ENCODE measurements around the gene HIP1. TPM values are rescaled to one million over a fixed set of nuclear protein-coding genes. Genes with fewer than 3 reads are reported as not detected.
"Not testable (repeated sequence)": the region's sequence is repeated elsewhere in the genome, so short reads cannot be mapped to it uniquely, and the experiment has no call there.

HIP1 gene
- total and polyA plus RNA-seq, 7 experiments from 2014 or later, result 0.78 to 14.6 (median 1.7) TPM; not detected in 1

DNA sequence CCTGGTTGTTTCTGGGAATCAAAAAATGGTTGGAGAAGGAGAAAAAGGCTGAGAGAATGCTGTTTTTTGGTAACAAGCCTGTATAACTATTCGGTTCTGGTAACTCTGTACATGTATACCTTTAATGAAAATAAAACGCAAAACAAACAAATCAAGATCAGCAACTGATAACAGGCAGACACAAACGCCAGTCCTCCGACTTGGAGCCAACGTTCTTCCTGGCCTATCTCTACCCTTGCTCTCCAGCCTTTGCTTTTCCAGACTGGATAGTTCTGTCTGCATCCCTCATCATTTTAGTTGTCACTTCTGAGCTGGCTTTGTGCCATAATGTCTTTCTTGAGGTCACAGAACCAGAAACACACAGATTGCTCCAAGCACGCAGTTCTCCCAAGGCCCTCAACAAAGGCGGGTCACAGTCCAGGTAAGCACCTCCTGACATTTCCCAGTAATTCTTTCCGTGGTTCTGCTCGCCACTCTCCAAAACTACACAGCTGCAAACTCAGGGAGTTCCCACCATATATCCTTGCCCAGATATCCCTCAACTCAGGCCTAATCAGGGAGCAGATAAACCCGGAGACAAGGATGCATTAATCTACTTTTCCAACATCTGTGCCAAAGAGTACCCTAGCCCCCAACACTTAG lies 20.2 kb downstream of the HIP1 start:
- H3K9me3 ChIP-seq (ENCODE audit: control insufficient read depth in 2 of 3, low read length in 3 of 3), result no peaks in the 10 kb centered on the region

DNA sequence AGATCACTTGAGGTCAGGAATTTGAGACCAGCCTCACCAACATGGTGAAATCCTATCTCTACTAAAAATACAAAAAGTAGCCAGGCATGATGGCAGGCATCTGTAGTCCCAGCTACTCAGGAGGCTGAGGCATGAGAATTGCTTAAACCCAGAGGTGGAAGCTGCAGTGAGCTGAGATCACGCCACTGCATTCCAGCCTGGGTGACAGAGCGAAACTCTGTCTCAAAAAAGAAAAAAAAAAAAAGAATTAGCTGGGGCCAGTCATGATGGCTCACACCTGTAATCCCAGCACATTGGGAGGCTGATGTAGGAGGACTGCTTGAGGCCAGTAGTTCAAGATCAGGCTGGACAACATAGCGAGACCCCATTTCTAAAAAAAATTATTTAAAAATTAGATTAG lies 21.0 kb downstream of the HIP1 start:
- H3K27me3 Mint-ChIP-seq; POLR2A ChIA-PET; H3K9me3 Mint-ChIP-seq; H3K27me3 ChIP-seq (ENCODE audit: control insufficient read depth in 2 of 2, insufficient read depth in 2 of 2, low read length in 2 of 2); H3K4me1 Mint-ChIP-seq; H3K4me1 ChIP-seq (ENCODE audit: control insufficient read depth in 2 of 2, insufficient read depth in 2 of 2, low read length in 2 of 2); H3K27ac ChIP-seq (ENCODE audit: low read depth, low read length); H3K9me3 ChIP-seq (ENCODE audit: control insufficient read depth in 2 of 3, low read length in 3 of 3); H3K36me3 Mint-ChIP-seq; CTCF ChIA-PET; ATAC-seq; H3K4me3 ChIP-seq (ENCODE audit: low read length); intact Hi-C loops (cut with micrococcal nuclease); DNase-seq; H3K4me3 Mint-ChIP-seq; H3K27ac Mint-ChIP-seq; H3K36me3 ChIP-seq (ENCODE audit: control insufficient read depth in 2 of 3, insufficient read depth in 3 of 3, low read length in 3 of 3): not testable (repeated sequence)

More for the DNA sequence above, 20.2 kb downstream of the HIP1 start:
- Histone ChIP-seq H3K27ac (ENCODE audit: low read depth, low read length) (no peak overlapping the region), H3K4me1 (ENCODE audit: control insufficient read depth in 2 of 2, insufficient read depth in 2 of 2, low read length in 2 of 2) (no peaks in the 10 kb centered on the region), H3K36me3 (ENCODE audit: control insufficient read depth in 2 of 3, insufficient read depth in 3 of 3, low read length in 3 of 3) (no peaks in the 10 kb centered on the region), H3K27me3 (ENCODE audit: control insufficient read depth in 2 of 2, insufficient read depth in 2 of 2, low read length in 2 of 2) (no peaks in the 10 kb centered on the region), H3K4me3 (ENCODE audit: low read length) (no peak overlapping the region)
- no peak overlapping the region for H3K27ac Mint-ChIP-seq
- CTCF ChIA-PET, result no interaction called here
- H3K4me1 Mint-ChIP-seq, result peaks cover 0 to 2% (median 0%) of the 10 kb centered on the region in 7 donors
- H3K36me3 Mint-ChIP-seq, result peaks cover 0 to 4% (median 0%) of the 10 kb centered on the region in 5 donors
- no peak for ATAC-seq
- POLR2A ChIA-PET, result no interaction called here
- intact Hi-C loops (cut with micrococcal nuclease), result no loop called here
- DNase-seq, result no peak
- no peak overlapping the region for H3K4me3 Mint-ChIP-seq
- H3K27me3 Mint-ChIP-seq, result peaks cover 0 to 4% (median 0%) of the 10 kb centered on the region in 5 donors
- H3K9me3 Mint-ChIP-seq, result no peaks in the 10 kb centered on the region

DNA sequence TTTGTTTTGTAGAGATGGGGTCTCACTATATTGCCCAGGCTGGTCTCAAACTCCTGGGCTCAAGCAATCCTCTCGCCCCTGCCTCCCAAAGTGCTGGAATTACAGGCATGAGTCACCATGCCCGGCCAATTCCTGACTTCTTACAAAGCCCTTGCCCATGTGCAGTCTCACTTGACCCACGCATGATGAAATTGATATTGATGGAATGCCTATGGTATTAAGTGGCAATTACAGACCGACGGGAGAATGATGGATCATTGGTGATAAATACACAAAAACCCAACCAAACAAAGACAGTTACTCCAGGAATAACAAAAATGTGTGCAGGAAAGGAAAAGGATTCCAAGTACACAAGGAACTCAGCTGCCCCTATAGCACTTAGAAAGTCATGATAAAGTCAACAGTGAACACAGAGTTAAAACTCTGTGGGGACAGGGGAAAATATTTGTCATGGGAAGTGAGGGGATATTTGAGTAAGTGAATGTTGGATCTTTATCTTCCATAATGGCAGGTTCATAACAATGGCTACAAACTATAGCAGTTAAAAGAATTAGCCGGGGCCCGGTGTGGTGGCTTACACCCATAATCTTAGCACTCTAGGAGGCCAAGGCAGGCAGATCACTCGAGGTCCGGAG lies 21.6 kb downstream of the HIP1 start:
- Mint-ChIP-seq H3K9me3 (peaks cover 0 to 5% (median 1%) of the 10 kb centered on the region in 11 donors), H3K4me3 (no peak overlapping the region), H3K27me3 (peaks cover 0 to 6% (median 4%) of the 10 kb centered on the region in 5 donors), H3K27ac (no peak overlapping the region), H3K4me1 (peaks cover 0 to 9% (median 7%) of the 10 kb centered on the region in 7 donors), H3K36me3 (peaks cover 0 to 9% (median 0%) of the 10 kb centered on the region in 5 donors)
- no peak for DNase-seq
- CTCF ChIA-PET, result no interaction called here
- POLR2A ChIA-PET, result no interaction called here
- no peak overlapping the region for H3K4me3 ChIP-seq (ENCODE audit: low read length)
- intact Hi-C loops (cut with micrococcal nuclease), result no loop called here
- H3K9me3 ChIP-seq (ENCODE audit: control insufficient read depth in 2 of 3, low read length in 3 of 3), result no peaks in the 10 kb centered on the region
- no peaks in the 10 kb centered on the region for H3K4me1 ChIP-seq (ENCODE audit: control insufficient read depth in 2 of 2, insufficient read depth in 2 of 2, low read length in 2 of 2)
- no peak for ATAC-seq
- H3K27ac ChIP-seq (ENCODE audit: low read depth, low read length), result no peak overlapping the region
- H3K36me3 ChIP-seq (ENCODE audit: control insufficient read depth in 2 of 3, insufficient read depth in 3 of 3, low read length in 3 of 3), result no peaks in the 10 kb centered on the region
- H3K27me3 ChIP-seq (ENCODE audit: control insufficient read depth in 2 of 2, insufficient read depth in 2 of 2, low read length in 2 of 2), result no peaks in the 10 kb centered on the region

GRCh38 chr7:75715864-75716263 lies 22.9 kb downstream of the HIP1 start:
- ATAC-seq (no peak), DNase-seq (no peak)
- intact Hi-C loops (cut with micrococcal nuclease), result no loop called here
- Mint-ChIP-seq H3K4me1 (peaks cover 0 to 16% (median 8%) of the 10 kb centered on the region in 7 donors), H3K27me3 (peaks cover 0 to 18% (median 4%) of the 10 kb centered on the region in 5 donors), H3K9me3 (peaks cover 0 to 16% (median 5%) of the 10 kb centered on the region in 11 donors), H3K4me3 (no peak overlapping the region), H3K27ac (no peak overlapping the region), H3K36me3 (peaks cover 0 to 17% (median 4%) of the 10 kb centered on the region in 5 donors)
- CTCF ChIA-PET, result no interaction called here
- Histone ChIP-seq H3K36me3 (ENCODE audit: control insufficient read depth in 2 of 3, insufficient read depth in 3 of 3, low read length in 3 of 3) (no peaks in the 10 kb centered on the region), H3K4me1 (ENCODE audit: control insufficient read depth in 2 of 2, insufficient read depth in 2 of 2, low read length in 2 of 2) (no peaks in the 10 kb centered on the region), H3K27ac (ENCODE audit: low read depth, low read length) (no peak overlapping the region), H3K4me3 (ENCODE audit: low read length) (no peak overlapping the region), H3K27me3 (ENCODE audit: control insufficient read depth in 2 of 2, insufficient read depth in 2 of 2, low read length in 2 of 2) (no peaks in the 10 kb centered on the region), H3K9me3 (ENCODE audit: control insufficient read depth in 2 of 3, low read length in 3 of 3) (no peaks in the 10 kb centered on the region)
- POLR2A ChIA-PET, result no interaction called here

DNA sequence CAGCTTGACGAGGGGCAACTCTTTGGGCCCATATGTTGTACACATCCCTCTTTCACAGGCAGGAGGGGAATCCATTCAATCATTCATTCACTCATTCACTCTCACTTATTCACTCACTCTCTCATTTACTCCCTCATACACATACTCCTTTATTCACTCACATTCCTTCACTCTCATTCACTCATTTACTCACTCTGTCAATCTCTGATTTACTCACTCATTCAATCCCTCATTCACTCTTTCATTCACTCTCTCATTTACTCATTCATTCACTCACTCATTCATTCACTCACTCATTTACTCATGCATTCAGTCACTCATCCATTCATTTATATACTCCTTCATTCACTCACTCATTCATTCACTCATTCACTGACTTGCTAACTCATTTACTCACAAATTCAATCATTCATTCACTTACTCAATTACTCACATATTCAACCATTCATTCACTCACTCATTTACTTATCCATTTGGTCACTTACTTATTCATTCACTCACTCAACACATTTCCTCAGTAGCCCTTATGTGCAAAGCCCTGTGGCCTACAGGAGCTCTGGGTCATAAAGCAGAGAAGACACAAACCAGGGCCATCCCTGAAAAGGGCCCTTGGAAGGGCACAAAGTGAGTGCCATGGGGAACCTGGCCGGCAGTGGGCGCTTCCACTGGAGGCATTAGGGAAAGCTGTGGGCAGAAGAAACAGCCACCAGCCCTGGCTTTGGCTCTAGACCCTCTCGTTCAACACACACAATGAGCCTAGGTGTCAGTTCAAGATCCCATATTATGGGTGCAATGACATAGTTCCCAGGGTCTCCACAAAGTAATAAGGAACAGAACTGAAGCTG lies 26.0 kb downstream of the HIP1 start:
- DNase-seq (no peak), ATAC-seq (no peak)
- intact Hi-C loops (cut with micrococcal nuclease), result no loop called here
- Mint-ChIP-seq H3K27me3 (peaks cover 0 to 25% (median 4%) of the 10 kb centered on the region in 5 donors), H3K4me1 (peaks cover 0 to 16% (median 8%) of the 10 kb centered on the region in 7 donors), H3K9me3 (peaks cover 2 to 42% (median 19%) of the 10 kb centered on the region in 11 donors), H3K36me3 (peaks cover 0 to 18% (median 4%) of the 10 kb centered on the region in 5 donors), H3K27ac (peak overlapping the region in 1 of 9 donors; percentile 4), H3K4me3 (no peak overlapping the region)
- Histone ChIP-seq H3K9me3 (ENCODE audit: control insufficient read depth in 2 of 3, low read length in 3 of 3) (peaks cover 0 to 14% (median 0%) of the 10 kb centered on the region in 3 experiments), H3K4me1 (ENCODE audit: control insufficient read depth in 2 of 2, insufficient read depth in 2 of 2, low read length in 2 of 2) (no peaks in the 10 kb centered on the region), H3K27ac (ENCODE audit: low read depth, low read length) (no peak overlapping the region), H3K4me3 (ENCODE audit: low read length) (no peak overlapping the region), H3K36me3 (ENCODE audit: control insufficient read depth in 2 of 3, insufficient read depth in 3 of 3, low read length in 3 of 3) (no peaks in the 10 kb centered on the region), H3K27me3 (ENCODE audit: control insufficient read depth in 2 of 2, insufficient read depth in 2 of 2, low read length in 2 of 2) (no peaks in the 10 kb centered on the region)
- ChIA-PET POLR2A (interaction anchor here (0.7 kb wide), 1 partner anchor 14 kb away, joined by 3 read pairs; no protein-coding TSS in a partner anchor), CTCF (no interaction called here)

- Histone ChIP-seq H3K27ac (ENCODE audit: low read depth, low read length) (no peak overlapping the region), H3K9me3 (ENCODE audit: control insufficient read depth in 2 of 3, low read length in 3 of 3) (peaks cover 0 to 14% (median 0%) of the 10 kb centered on the region in 3 experiments), H3K4me3 (ENCODE audit: low read length) (no peak overlapping the region), H3K36me3 (ENCODE audit: control insufficient read depth in 2 of 3, insufficient read depth in 3 of 3, low read length in 3 of 3) (no peaks in the 10 kb centered on the region), H3K27me3 (ENCODE audit: control insufficient read depth in 2 of 2, insufficient read depth in 2 of 2, low read length in 2 of 2) (no peaks in the 10 kb centered on the region), H3K4me1 (ENCODE audit: control insufficient read depth in 2 of 2, insufficient read depth in 2 of 2, low read length in 2 of 2) (no peaks in the 10 kb centered on the region)
- peaks cover 0 to 18% (median 4%) of the 10 kb centered on the region in 5 donors for H3K36me3 Mint-ChIP-seq
- no peak overlapping the region for H3K27ac Mint-ChIP-seq
- peak; percentile 26 for ATAC-seq
- no peak for DNase-seq
- CTCF ChIA-PET, result no interaction called here
- peaks cover 2 to 42% (median 19%) of the 10 kb centered on the region in 11 donors for H3K9me3 Mint-ChIP-seq
- intact Hi-C loops (cut with micrococcal nuclease), result no loop called here
- POLR2A ChIA-PET, result no interaction called here
- H3K4me1 Mint-ChIP-seq, result peaks cover 0 to 16% (median 8%) of the 10 kb centered on the region in 7 donors
- no peak overlapping the region for H3K4me3 Mint-ChIP-seq
- peaks cover 0 to 25% (median 4%) of the 10 kb centered on the region in 5 donors for H3K27me3 Mint-ChIP-seq
These were observed 26.9 kb downstream of the HIP1 start for GRCh38 chr7:75711656-75712514.

Measured in naive thymus-derived CD4-positive, alpha-beta T cell (primary cell).